ENCODE data around the gene ACER2.
"Not testable (repeated sequence)": the region's sequence is repeated elsewhere in the genome, so short reads cannot be mapped to it uniquely, and the experiment has no call there.

Gene ACER2

DNA sequence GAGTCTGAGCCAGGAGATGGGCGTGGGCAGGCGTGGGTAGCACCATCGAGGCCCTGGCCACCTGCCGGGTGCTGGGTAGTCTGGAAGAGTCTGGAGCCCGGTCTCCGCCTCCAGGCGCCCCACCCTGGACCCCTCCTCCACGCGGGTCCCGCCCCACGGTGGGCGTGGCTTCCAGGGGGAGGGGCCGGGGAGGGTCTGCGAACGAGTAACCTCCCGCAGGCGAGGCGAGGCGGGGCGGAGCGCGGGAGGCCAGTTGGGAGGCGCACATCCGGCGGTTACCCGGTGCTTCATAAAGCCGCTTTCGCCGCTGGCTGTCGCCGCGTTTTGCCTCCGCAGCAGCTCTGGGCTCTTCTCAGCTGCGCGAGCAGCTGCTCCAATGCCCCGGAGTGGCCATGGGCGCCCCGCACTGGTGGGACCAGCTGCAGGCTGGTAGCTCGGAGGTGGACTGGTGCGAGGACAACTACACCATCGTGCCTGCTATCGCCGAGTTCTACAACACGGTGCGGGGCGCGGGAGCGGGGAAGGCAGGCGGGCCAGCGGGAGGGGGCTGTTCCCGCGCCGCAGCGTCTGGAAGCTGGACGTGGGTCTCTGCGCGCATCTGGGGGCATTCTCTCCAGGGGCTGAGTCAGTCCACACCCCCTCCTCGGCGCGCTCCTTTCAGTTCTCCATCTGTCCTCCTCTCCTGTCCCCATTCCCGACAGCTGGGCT is at the start of gene ACER2:
TSS of gene ACER2 (plus strand) at position 317 of the 708 bp plus-strand sequence. CDS start at position 393, 76 bp downstream.
- peak; percentile 75 to 82 for DNase-seq

- DNase-seq = no peak
Observed at GRCh38 chr9:19369107-19369506, 39.7 kb upstream of the ACER2 start.

DNA sequence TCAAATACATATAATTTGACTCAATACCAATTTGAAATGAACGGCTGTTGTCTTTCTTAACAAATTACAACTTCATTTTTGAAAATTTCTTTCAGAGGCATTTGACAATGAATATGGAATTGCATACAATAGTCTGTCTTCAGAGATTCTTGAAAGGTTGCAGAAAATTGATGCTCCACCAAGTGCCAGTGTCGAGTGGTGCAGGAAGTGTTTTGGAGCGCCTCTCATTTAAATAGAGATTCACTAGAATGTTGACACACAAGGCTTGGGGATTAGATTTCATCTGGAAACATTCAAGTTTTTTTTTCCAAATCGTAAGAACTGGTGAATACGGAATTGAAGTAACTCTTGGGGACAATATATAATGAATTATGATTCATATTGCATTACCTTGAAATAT is 36.9 kb upstream of the ACER2 start:
- no peak for DNase-seq

DNA sequence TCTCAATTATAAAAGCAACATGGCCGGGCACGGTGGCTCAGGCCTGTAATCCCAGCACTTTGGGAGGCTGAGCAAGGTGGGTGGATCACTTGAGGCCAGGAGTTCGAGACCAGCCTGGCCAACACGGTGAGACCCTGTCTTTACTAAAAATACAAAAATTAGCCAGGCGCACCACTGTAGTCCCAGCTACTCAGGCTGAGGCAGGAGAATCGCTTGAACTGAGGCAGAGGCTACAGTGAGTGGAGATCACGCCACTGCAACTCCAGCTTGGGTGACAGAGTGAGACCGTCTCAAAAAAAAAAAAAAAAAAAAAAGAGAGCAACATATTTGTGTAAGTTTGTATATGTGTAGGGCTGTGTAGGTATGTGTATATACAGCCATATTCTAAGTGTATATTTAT is 36.2 kb upstream of the ACER2 start:
- no peak for DNase-seq

- DNase-seq = no peak
Observed at GRCh38 chr9:19373527-19373926, 35.3 kb upstream of the ACER2 start.

DNA sequence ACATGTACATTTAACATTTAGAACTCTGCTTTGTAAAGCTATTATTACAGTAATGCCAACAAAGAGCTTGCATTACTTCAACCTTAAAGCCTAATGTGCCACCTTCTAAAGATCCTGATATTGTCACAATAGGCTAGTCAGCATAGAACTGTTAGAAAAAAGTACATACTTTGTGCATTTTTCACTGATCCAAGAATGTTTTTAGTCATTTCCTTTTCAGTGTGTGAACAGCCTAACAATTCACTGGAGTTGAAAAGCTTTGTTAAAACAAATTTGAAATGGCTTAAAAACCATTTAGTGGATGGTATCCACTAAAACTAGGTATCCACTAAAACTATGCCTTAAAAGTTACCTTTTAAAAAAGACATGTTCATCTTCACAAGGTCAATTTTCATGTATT is 33.3 kb upstream of the ACER2 start:
- DNase-seq = no peak

DNA sequence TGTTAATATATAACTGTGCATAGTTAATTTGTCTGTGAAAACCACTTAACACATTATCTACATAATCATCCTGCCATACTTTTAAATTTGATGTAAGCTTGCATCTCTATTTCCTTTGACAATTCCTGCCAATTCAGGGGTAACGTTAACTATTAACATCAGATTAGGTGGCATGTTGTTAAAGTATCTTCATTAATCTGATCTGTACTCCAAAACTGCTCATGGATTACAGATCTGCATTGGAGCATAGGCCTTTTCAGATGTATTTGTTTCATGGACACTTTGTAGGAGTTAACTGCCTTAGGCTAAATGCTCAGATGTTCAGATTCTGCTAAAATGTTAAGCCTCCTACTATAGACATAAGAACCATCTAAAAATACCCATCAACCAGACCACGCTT is 31.9 kb upstream of the ACER2 start:
- DNase-seq = no peak

- DNase-seq = no peak
Observed at GRCh38 chr9:19378164-19378563, 30.6 kb upstream of the ACER2 start.

- DNase-seq = no peak
Observed at GRCh38 chr9:19378647-19379046, 30.2 kb upstream of the ACER2 start.

- no peak for DNase-seq
Observed at GRCh38 chr9:19379283-19379682, 29.5 kb upstream of the ACER2 start.

DNA sequence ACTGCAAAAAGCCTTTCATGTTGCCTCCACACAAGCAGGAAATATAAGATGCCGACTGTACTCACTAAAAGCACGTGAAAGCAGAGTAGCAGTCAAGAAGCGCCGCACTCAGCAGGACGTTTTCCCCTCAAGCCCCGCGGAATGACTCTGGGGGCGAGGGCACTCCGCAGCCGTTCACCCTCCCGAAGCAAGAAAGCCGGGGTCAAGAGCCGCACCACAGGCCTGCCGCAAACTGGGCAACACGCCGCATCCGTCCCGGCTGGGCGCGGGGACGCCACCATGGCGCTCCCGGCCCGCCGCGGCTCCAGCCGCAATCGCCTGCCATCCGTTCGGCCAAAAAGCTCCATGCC is 29.1 kb upstream of the ACER2 start:
- no peak for DNase-seq

- DNase-seq = no peak
Observed at GRCh38 chr9:19380826-19381075, 28.1 kb upstream of the ACER2 start.

GRCh38 chr9:19381656-19382055 is 27.2 kb upstream of the ACER2 start:
- no peak for DNase-seq

- DNase-seq = not testable (repeated sequence)
Observed at GRCh38 chr9:19385212-19385611, 23.6 kb upstream of the ACER2 start.

- DNase-seq = no peak
Observed at GRCh38 chr9:19385786-19386501, 22.9 kb upstream of the ACER2 start.

- no peak for DNase-seq
Observed at GRCh38 chr9:19386502-19387044, 22.2 kb upstream of the ACER2 start.

DNA sequence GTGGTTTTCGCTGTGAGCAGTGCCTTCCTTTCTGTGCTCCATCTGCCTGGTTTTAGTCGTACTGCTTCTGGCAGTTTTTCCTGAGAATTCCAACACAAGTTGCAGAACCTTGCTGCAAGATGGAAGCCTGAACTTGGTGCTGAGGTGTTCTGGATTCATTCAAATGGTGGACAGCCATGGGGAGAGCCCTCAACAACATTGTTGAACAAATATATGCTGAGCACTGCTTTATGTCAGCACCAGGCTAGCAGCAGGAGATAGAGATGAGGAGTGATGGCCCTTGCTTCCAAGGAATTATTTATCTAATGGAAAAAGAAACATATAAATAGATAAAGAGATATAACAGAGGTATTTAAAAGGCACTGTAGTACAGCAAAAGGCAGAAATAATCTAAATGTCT is 21.5 kb upstream of the ACER2 start:
- no peak for DNase-seq

DNA sequence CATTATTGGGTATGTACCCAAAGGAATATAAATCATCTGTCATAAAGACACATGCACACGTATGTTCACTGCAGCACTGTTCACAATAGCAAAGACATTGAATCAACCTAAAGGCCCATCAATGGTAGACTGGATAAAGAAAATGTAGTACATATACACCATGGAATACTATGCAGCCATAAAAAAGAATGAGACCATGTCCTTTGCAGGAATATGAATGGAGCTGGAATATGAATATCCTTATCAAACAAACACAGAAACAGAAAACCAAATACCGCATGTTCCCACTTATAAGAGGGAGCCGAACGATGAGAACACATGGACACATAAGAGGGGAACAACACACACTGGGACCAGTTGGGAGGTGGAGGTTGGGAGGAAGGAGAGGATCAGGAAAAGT is 19.3 kb upstream of the ACER2 start:
- not testable (repeated sequence) for DNase-seq

- no peak for DNase-seq
Observed at GRCh38 chr9:19397845-19398244, 11.0 kb upstream of the ACER2 start.

DNA sequence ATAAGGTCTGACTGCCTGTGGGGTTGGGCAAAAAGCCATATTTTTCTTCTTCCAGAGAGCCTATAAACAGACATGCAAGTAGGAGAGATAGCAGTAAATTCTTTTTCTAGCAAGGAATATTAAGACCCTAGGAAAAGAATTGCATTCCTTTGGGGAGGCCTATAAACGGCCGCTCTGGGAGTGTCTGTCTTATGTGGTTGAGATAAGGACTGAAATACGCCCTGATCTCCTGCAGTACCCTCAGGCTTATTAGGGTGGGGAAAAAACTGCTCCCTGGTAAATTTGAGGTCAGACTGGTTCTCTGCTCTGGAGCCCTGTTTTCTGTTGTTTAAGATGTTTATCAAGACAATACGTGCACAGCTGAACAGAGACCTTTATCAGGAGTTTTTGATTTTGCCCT is 5.6 kb upstream of the ACER2 start:
- DNase-seq = not testable (repeated sequence)

- DNase-seq = no peak
Observed at GRCh38 chr9:19404283-19405075, 4.3 kb upstream of the ACER2 start.

DNA sequence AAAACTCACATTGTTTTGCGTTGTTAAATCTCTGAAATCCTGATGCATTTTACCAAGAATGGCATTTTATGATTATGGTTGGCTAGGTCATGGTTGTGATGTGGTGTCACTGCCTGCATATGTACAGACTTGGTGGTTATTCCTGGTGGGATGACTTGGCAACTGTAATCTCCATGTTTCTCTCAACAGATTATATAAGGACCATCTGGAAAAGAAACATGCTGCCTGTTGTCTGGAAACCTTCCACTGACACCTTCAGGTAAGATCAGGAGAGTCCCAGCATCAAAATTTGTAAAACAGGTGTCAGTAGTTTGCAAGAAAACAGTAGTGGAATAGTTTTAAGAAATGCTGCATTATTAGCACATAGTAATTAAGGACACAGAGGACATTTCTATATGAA is 3.0 kb upstream of the ACER2 start:
- DNase-seq = no peak

DNA sequence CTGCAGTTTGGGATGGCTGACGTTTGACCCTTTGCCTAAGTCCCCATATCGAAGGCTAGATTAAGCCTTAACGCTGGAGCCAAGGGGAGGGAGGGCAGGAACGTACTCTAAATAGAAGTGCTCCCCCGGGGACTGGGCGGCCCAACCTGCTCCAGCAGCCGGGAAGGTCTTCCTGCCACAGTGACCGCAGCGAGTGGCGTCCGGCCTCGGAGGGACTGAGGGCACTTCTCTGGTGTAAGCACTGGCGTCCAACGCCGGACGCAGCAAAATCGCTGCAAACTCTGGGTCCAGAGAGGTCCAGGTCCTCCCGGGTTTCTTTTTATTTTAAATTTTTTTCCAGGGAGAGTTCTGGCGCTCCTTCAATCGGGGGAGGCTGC is 505 bp upstream of the ACER2 start:
- no peak for DNase-seq
